Activated T-cell treated with anti-CD3 and anti-CD28 coated beads for 1 hour (primary cell): ENCODE data around the gene YBX1.
A peak's percentile ranks its signal among the peaks of the same experiment; 100 is the strongest.
"Not testable (repeated sequence)": the region's sequence is repeated elsewhere in the genome, so short reads cannot be mapped to it uniquely, and the experiment has no call there.

Experiments used
- DNase-seq: peaks from one replicate; pipeline ENCODE4 v3.0.0-alpha.2; 2020; ENCODE audit warnings: low read depth

YBX1 gene

GRCh38 chr1:42681741-42682483 lies at the start of gene YBX1:
TSS of gene YBX1 (plus strand) at chr1:42682418. CDS start at chr1:42682566, 148 bp downstream.
- peak; percentile 91 for DNase-seq

- DNase-seq: no peak
Measured at GRCh38 chr1:42639116-42639515, 43.1 kb upstream of the YBX1 start.

- no peak for DNase-seq
Measured at GRCh38 chr1:42646056-42646455, 36.2 kb upstream of the YBX1 start.

GRCh38 chr1:42657201-42657600 lies 25.0 kb upstream of the YBX1 start:
- no peak for DNase-seq

- peak; percentile 89 for DNase-seq
Measured at GRCh38 chr1:42657981-42658876, 24.0 kb upstream of the YBX1 start, which contains the start of gene PPIH. TSS of gene PPIH (plus strand) at chr1:42658423. CDS start at chr1:42658447, 24 bp downstream.

GRCh38 chr1:42658877-42659337 lies 23.3 kb upstream of the YBX1 start:
- DNase-seq: no peak

GRCh38 chr1:42660907-42661500 lies 21.2 kb upstream of the YBX1 start:
- no peak for DNase-seq

- no peak for DNase-seq
Measured at GRCh38 chr1:42669936-42670335, 12.3 kb upstream of the YBX1 start.

GRCh38 chr1:42670425-42670824 lies 11.8 kb upstream of the YBX1 start:
- DNase-seq: no peak

- no peak for DNase-seq
Measured at GRCh38 chr1:42674214-42674613, 8.0 kb upstream of the YBX1 start.

GRCh38 chr1:42674682-42675081 lies 7.5 kb upstream of the YBX1 start:
- DNase-seq: no peak

- no peak for DNase-seq
Measured at GRCh38 chr1:42675467-42675866, 6.8 kb upstream of the YBX1 start.

- DNase-seq: no peak
Measured at GRCh38 chr1:42676534-42677087, 5.6 kb upstream of the YBX1 start.

- no peak for DNase-seq
Measured at GRCh38 chr1:42679364-42679983, 2.7 kb upstream of the YBX1 start.

GRCh38 chr1:42680055-42680454 lies 2.2 kb upstream of the YBX1 start:
- no peak for DNase-seq

GRCh38 chr1:42680921-42681683 lies 1.1 kb upstream of the YBX1 start:
- no peak for DNase-seq

- DNase-seq: not testable (repeated sequence)
Measured at GRCh38 chr1:42682484-42682738, 193 bp downstream of the YBX1 start.

GRCh38 chr1:42682739-42683531 lies 717 bp downstream of the YBX1 start:
- DNase-seq: peak; percentile 40

- no peak for DNase-seq
Measured at GRCh38 chr1:42684139-42684538, 1.9 kb downstream of the YBX1 start.

- no peak for DNase-seq
Measured at GRCh38 chr1:42686418-42686817, 4.2 kb downstream of the YBX1 start.
